ENCODE results near the gene TSC22D4.
A peak's percentile ranks its signal among the peaks of the same experiment; 100 is the strongest.
"Not testable (repeated sequence)": the region's sequence is repeated elsewhere in the genome, so short reads cannot be mapped to it uniquely, and the experiment has no call there.

Gene TSC22D4

DNA sequence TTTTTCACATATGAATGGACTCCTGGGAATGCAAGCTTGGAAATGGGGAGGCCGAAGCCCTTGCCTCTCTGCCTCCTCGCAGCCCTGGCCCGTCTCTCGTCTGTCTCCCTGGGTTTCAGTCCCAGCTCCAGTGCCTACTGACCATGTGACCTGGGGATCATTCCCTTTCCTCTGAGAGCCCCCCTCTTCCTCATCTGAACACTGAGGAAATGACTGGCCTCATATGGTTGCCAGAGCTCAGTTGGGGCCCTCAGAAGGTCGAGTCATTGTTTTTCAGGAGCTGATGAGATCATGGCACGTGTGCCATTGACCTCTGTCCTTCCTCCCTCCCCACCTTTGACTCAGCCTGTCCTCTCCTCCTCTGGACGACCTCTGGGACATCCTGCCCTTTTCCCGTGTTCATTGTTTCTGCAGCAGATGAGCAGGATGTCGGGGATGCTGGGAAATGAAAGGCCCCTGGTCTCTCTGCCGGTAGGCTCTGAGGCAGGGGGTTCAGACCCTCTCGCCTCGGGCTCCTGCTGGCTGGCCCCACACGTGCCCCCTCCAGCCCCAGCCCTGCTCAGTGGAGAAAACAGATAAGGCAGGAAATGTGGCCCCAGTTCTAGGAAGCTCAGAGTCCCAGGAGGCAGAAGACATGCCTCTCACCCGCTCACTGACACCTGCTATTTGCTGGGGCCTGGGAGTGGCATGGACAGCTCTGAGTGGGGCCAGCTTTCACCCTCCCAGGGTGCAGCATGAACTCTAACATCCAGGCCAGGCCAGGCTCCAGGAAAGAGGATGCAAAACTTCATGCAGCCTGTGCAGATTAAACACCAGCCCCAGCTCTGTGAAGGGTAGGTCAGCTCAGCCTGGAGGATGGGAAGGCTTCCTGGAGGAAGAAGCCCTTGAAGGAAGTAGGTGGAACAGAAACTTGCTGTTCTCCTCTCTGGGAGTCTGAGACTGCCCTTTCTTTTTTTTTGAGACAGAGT lies 34.4 kb downstream of the TSC22D4 start:
- no peak for DNase-seq (ENCODE audit: low read depth, low spot score)

DNA sequence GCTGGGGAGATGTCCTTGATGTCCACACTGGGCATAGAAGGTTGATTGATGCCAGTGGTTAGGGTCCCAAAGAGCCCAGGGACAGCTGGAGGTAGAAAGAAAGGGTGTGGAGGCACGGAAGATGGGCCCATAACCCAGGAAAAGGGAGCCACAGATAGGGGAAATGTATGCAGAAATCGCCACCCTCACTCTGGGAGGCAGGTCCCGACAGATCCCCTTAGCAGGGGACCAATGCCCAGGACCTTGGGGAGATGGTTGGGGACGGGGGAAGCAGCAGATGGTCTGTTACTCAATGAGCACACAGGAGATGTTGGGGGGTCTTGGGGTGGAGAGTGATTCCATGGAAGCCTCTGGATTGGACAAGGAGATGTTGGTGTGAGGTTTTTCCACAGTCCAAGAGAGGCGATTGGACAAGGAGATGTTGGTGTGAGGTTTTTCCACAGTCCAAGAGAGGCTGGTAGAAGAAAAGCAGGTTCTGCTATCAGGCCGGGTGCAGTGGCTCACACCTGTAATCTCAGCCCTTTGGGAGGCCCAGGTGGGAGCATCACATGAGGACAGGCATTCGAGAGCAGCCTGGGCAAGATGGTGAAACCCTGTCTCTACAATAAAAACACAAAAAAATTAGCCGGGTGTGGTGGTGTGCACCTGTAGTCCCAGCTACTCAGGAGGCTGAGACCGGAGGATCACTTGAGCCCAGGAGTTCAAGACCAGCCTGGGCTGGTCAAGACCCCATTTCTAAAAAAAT lies 35.7 kb downstream of the TSC22D4 start:
- DNase-seq (ENCODE audit: low read depth, low spot score): no peak

DNA sequence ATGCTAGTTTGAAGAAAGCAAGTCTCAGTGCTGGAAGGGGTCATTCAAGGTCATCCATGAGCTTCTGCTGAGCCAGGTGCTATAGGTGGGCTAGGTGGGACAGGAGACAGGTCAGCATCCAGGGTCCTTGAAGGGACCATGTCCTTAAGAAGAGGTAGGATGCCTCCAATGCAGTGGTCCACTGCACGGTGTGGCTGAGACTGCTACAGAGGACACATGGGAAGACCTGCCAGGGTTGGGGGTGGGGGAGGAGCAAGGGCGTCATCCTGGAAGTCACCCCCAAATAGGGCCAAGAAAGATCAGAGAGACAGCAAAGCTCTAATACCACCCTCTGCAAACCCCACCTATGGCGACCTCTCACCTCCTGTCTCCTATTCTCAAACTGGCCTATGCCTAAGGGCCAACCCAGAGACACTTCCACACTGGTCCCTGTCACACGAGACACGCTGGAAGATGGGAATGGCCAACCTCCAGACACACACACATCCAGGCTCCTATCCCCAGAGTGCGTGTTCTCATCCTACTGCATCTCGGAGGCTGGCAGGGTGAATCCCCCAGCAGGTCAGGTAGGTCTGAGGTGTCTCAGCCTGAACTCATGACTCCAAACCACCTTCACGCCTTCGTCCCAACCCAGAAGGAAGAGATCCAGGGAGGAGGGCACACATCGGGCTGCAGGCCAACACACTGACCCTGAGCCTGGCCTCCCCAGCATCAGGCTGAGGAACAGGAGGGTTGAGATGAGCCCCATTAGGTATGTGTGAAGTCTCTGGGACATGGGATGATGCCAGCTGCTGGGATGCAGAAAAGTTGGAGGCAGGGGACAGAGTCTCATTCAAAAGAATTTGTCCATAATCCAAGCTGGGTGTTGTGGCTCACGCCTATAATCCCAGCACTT lies 37.1 kb downstream of the TSC22D4 start:
- DNase-seq (ENCODE audit: low read depth, low spot score): no peak

DNA sequence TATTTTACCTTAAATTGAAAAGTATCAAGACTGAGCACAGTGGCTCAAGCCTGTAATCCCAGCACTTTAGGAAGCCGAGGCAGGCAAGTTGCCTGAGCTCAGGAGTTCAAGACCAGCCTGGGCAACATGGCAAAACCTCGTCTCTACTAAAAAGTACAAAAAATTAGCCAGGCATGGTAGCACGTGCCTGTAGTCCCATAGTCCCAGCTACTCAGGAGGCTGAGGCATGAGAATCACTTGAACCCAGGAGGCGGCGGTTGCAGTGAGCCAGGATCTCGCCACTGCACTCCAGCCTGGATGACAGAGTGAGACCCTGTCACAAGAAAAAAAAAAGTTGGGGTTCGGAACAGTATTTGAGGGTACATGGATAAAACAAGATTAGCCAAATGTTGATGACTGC lies 39.8 kb downstream of the TSC22D4 start:
- DNase-seq (ENCODE audit: low read depth, low spot score): not testable (repeated sequence)

DNA sequence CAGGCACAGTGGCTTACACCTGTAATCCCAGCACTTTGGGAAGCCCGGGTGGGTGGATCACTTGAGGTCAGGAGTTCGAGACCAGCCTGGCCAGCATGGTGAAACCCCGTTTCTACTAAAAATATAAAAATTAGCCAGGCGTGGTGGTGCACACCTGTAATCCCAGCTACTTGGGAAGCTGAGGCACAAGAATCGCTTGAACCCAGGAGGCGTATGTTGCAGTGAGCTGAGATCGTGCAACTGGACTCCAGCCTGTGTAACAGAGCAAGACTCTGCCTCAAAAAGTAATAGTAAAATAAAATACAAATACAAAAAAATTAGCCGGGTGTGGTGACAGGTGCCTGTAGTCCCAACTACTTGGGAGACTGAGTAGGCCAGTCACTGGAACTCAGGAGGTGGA lies 40.3 kb downstream of the TSC22D4 start:
- not testable (repeated sequence) for DNase-seq (ENCODE audit: low read depth, low spot score)

DNA sequence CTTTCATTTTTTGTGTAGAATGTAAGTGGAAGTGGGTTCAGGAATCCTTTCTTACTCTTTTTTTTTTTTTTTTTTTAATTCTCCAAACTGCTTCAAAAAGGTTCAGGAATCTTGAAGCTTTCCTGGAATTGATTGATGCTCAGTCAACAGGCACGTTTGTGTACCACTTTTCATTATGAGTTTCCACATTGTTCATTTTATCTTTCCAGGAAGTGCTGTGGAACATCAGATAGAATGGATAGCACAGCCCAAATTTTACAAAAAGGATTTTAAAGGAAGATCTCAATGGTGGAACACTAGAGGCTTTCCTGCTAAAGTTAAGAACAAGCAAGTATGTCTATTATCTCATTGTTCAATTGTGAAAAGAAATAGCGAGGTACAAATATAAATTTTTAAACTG lies 40.8 kb downstream of the TSC22D4 start:
- DNase-seq (ENCODE audit: low read depth, low spot score): no peak

DNA sequence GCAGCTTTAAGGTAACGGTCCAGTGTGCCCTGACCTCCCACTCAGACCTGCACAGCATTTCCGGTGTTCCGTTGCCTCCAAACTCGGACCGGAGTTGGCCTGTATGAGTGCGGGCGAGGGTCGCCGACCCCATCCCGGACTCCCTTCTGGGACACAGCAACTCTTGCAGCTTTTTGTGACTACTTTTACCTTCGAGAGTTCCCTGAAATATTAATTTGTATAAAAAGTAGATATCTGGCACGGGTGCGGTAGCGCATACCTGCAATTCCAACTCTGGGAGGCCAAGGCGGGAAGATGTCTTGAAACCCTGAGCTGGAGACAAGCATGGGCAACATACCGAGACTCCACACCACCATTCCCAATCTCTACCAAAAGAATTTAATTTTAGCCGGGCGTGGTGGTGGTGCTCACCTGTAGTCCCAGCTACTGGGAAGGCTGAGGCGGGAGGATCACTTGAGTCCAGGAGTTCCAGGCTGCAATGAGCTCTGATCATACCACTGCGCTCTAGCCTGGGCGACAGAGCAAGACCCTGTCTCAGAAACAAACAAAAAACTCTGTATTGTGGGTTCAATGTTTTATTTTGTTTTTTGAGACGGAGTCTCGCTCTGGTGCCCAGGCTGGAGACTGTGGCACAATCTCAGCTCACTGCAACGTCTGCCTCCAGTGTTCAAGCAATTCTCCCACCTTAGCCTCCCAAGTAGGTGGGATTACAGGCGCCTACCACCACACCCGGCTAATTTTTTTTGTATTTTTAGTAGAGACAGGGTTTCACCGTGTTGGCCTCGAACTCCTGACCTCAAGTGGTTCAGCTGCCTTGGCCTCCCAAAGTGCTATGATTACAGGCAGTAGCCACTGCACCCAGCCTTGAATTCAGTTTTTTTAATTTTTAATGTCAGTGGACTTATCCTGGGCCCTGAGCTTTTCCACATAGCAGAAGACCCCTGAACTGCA lies 41.6 kb downstream of the TSC22D4 start:
- no peak for DNase-seq (ENCODE audit: low read depth, low spot score)

DNA sequence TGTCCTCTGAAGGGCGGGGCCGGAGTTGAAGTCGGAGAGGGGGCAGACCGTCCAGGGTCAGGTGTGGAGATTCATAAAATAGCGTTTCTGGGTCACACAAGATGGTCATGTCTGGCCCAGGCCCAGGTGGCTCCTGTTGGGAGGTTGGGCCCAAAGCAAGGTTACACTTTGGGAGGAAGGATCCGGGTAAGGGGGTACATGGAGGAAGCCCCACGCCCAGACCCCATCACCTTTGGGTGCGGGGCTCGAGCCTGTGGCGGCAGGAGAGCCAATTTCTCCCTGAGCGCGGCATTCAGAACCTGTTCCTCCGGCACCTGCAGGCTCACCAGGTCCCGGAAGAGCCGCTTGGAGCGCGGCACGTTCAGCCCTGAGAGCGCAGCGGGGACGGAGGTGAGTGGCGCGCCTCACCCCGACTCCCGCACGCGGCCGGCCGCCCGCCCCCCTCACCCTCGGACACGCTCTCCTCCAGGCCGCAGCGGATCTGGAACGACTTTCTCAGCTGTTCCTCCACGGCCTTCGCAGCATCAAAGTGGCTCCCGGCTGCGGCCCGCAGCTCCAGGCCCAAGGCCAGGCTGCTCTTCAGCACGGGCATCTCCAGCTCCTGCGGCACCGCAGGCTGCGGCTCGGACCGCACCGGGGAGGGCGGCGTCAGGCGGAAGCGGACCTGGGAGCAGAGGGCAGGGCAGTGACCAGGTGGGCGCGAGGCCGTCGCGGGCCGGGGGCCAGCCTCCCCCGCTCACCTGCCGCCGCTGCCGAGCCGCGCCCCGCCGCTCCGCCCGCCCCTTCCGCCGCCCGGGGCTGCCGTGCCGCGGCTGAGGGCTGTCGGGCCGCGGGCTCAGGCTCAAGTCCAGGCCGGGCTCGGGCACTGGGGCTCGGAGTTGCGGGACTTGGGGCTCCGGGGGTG lies 43.4 kb downstream of the TSC22D4 start:
- DNase-seq (ENCODE audit: low read depth, low spot score): no peak

DNA sequence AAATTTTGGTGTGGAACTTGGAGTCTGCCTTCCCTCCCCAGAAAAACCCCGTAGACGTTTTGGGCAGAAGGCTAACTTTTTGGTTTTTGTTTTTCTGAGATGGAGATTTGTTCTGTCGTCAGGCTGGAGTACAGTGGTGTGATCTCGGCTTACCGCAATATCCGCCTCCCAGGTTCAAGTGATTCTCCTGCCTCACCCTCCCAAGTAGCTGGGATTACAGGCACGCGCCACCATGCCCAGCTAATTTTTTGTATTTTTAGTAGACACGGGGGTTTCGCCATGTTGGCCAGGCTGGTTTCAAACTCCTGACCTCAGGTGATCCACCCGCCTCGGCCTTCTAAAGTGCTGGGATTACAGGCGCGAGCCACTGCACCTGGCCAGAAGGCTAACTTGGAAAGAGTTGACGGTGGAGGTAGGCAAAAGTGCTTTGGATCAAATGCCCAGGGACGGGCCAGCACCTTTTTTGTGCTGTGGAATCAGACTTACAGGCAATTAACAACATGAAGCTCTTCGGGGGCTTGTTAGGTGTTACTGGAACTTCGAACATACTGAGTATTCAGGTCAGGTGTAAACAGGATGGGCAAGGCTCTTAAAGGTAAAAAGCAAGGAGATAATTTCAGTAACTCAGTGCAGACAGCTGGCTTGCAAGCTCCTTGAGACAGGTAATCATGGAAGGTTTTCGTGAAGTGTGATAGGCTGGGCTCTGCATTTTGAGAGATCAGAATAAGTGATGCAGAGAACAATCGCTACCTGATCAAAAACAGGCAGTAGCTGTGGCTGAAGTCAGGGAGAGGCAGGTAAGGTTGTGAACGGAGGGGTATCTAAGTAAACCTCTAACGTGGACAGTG lies 44.5 kb downstream of the TSC22D4 start:
- no peak for DNase-seq (ENCODE audit: low read depth, low spot score)

DNA sequence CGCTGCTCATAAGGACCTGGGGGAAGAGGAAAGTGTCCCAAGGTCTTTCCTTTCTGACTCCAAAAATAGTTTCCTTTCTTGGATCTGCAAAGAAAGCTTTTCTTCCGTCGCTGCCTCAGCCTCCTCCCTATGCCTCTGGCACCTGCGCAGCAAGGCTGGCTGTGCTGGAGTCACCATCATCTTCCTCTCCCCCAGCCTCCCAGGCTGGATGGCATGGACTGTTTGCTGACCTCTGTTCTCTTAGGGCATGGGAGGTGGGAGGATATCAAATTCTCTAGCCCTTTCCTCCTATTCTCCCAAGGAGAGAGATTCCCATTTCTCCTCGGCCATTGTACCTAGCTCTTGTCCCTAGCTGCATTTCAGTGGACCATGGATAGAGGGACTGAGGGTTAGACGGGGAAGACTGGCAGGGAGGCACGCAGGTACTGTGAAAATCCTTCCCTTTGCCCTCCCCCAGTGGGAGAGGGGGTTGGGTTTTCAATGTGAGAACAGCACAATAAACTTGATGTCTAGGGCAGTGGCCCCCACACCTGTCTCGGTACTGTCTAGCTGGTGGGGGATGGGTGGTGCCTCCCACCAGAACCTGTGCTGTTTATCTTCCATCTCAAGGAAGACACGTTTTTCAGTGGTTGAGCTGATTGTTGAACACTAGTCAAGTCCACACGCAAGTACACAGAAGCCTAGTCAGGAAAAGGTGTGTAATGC lies 45.3 kb downstream of the TSC22D4 start:
- DNase-seq (ENCODE audit: low read depth, low spot score): no peak

DNA sequence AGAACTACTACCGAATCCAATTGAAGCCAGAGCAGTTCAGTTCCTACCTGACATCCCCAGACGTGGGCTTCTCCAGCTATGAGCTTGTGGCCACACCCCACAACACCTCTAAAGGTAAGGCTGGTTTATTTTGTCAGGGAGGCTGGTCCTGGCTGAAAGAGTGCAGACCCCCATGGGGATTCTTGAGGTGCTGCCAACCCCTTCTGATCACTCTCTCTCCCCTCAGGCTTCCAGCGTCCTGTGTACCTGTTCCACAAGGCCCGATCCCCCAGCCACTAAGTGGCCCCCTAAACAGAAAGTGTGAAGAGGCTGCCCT lies 45.8 kb downstream of the TSC22D4 start:
- DNase-seq (ENCODE audit: low read depth, low spot score): no peak

DNA sequence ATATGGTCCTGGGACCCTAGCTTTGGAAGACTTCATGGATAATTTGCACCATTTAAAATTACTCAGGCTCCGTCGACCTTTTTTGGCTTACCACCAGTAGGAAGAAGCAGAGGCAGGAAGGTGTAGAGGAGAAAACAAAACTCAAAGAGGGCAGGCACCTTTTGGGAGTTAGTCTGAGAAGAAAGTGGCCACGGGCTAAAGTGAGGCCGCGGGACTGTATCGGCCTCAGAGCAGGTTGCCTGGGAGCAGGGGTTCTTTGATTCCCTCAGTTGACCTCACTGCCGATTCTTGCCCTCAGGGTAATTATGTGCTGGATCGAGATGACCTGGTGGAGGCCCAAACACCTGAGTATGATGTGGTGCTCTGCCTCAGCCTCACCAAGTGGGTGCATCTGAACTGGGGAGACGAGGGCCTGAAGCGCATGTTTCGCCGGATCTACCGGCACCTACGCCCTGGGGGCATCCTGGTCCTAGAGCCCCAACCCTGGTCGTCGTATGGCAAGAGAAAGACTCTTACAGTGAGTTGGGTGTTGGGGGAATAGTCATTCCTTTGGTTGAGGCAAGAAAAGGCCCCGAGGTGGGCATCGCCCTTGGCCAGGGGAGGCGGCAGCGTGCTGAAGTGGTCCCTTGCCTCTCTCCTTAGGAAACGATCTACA lies 46.3 kb downstream of the TSC22D4 start:
- no peak for DNase-seq (ENCODE audit: low read depth, low spot score)

DNA sequence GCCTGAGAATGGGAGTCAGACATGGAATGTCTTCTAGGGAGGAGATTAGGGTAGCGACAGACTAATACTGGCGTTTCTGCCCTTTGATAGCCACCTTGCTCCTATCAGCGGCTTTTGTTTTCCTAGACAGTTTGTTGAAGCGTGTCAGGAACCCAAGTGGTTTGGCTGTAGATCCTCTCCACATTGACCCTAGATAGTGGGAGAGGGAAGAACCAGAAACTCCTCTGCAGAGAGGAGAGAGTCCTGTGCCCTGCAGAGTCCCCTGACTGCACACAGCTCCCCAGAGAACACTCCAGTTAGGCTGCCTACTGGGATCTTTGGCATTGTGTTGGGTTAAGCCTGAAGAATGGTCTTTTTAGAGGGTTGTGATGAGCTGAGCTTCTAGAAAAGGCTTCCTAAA lies 47.0 kb downstream of the TSC22D4 start:
- no peak for DNase-seq (ENCODE audit: low read depth, low spot score)

DNA sequence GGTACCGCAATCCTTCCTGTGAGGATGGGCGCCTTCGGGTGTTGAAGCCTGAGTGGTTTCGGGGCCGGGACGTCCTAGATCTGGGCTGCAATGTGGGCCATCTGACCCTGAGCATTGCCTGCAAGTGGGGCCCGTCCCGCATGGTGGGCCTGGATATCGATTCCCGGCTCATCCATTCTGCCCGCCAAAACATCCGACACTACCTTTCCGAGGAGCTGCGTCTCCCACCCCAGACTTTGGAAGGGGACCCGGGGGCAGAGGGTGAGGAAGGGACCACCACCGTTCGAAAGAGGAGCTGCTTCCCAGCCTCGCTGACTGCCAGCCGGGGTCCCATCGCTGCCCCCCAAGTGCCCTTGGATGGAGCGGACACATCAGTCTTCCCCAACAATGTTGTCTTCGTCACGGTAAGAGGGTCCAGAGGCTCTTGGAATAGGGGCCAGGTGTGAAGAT lies 47.7 kb downstream of the TSC22D4 start:
- DNase-seq (ENCODE audit: low read depth, low spot score): no peak

DNA sequence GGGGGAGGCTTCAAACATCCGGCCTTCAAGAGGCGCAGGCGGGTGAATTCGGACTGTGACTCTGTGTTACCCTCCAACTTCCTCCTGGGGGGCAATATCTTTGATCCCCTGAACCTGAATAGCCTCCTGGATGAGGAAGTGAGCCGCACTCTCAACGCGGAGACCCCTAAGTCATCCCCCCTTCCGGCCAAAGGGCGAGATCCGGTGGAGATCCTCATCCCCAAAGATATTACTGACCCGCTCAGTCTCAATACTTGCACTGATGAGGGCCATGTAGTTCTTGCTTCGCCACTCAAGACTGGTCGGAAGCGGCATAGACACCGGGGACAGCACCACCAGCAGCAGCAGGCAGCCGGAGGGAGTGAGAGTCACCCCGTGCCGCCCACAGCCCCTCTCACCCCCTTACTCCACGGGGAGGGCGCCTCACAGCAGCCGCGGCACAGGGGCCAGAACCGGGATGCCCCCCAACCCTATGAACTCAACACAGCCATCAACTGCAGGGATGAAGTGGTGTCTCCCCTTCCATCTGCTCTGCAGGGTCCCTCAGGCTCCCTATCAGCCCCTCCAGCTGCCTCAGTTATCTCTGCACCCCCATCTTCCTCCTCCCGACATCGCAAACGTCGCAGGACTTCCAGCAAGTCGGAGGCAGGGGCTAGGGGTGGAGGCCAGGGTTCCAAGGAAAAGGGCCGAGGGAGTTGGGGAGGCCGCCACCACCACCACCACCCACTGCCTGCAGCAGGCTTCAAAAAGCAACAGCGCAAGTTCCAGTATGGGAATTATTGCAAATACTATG lies 48.3 kb downstream of the TSC22D4 start:
- DNase-seq (ENCODE audit: low read depth, low spot score): no peak

DNA sequence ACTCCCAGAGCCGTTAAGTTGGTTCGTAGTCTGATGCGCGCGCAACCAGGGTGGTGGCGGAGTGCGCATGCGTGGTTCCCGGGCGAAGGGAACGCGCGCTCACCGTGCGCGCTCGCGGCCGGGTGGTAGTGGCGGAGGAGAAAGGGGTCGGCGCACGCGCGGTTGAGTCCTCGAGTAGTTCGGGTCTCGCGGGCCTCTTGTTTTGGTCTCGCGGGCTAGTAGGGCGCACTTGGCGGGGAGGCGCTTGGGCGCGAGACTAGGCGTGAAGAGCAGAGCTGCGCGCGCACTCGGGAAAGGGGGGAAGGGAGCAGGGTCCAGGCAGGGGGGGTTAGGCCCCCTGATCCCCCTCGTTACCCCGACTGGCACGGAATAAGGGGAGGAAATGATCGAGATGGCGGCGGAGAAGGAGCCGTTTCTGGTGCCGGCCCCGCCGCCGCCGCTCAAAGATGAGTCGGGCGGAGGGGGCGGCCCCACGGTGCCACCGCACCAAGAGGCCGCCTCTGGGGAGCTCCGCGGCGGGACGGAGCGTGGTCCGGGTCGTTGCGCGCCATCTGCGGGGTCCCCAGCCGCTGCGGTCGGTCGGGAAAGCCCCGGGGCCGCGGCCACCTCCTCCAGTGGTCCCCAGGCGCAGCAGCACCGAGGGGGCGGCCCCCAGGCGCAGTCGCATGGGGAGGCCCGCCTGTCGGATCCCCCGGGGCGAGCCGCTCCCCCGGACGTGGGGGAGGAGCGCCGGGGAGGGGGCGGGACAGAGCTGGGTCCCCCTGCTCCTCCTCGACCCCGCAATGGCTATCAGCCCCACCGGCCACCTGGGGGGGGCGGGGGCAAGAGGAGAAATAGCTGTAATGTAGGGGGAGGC lies 49.1 kb downstream of the TSC22D4 start, which contains the start of gene MEPCE:
MEPCE (plus strand) TSS at position 195 of the 856 bp plus-strand sequence; CDS start at position 383, 188 bp downstream.
- DNase-seq (ENCODE audit: low read depth, low spot score): peak; percentile 96

Measured in brain pericyte (primary cell).